ENCODE data around the gene VWA5B1. TPM values are rescaled to one million over a fixed set of nuclear protein-coding genes. Genes with fewer than 3 reads are reported as not detected.

VWA5B1 gene
- total and polyA plus RNA-seq, 10 of the 15 experiments (the other 5 are each of a cell fraction or from before 2014, with no cell fraction given): under 0.01 to 0.05 (median 0.01) TPM; not detected in 7

GRCh38 chr1:20366056-20366462 is 75.4 kb downstream of the VWA5B1 start (continued):
- TF ChIP-seq STAT3 (IDR thresholded peaks at IDR 0.05; ENCODE audit: low read depth, low read length) (no peak), TCF7 (IDR thresholded peaks at IDR 0.05; ENCODE audit: borderline replicate concordance) (no peak), NFYA (IDR thresholded peaks at IDR 0.05; ENCODE audit: borderline replicate concordance, low read depth, low read length) (no peak), HCFC1 (IDR thresholded peaks at IDR 0.05; ENCODE audit: low read length) (no peak)

- ChIA-PET CTCF (no interaction called here), POLR2A (no interaction called here), RAD21 (ENCODE audit: unreplicated experiment) (no interaction called here), SMC1A (ENCODE audit: uncharacterized antibody, unreplicated experiment) (no interaction called here)
- no TSS peak for BruUV-seq (replicated peaks)
- WGBS (ENCODE audit: insufficient coverage, insufficient replicate concordance, low lambda C conversion rate, missing lambda C conversion rate): 45% methylated on average over 67 of the region's 70 CpGs
- Histone ChIP-seq H3K9ac (ENCODE audit: control insufficient read depth, insufficient read depth, low read length) (no peak overlapping the region), H3K36me3 (ENCODE audit: control insufficient read depth in 2 of 2, insufficient read depth in 2 of 2, low read length in 1 of 2) (no peaks in the 10 kb centered on the region), H3K79me2 (ENCODE audit: control insufficient read depth, insufficient read depth, low read length) (no peaks in the 10 kb centered on the region), H3K27me3 (replicated peaks in 1 of 2; ENCODE audit: control insufficient read depth in 2 of 2, insufficient read depth in 2 of 2, low read length in 1 of 2) (peaks cover 4 to 7% of the 10 kb centered on the region in 2 experiments), H3K9me3 (replicated peaks; ENCODE audit: control insufficient read depth, insufficient read depth, low read length) (no peaks in the 10 kb centered on the region), H4K20me1 (ENCODE audit: control insufficient read depth, insufficient read depth) (no peaks in the 10 kb centered on the region), H3K4me2 (ENCODE audit: control insufficient read depth, insufficient read depth) (no peak overlapping the region), H3K4me3 (no peak overlapping the region), H3K4me1 (ENCODE audit: control insufficient read depth, insufficient read depth, low read length) (no peaks in the 10 kb centered on the region), H3K27ac (ENCODE audit: control insufficient read depth, insufficient read depth) (no peak overlapping the region), H2AFZ (ENCODE audit: control insufficient read depth, low read depth, low read length) (no peak overlapping the region)
- in situ Hi-C loops (cut with MboI) (no loop called here), intact Hi-C loops (cut with micrococcal nuclease; ENCODE audit: unreplicated experiment) (no loop called here)
- TF ChIP-seq, protein P1, sequence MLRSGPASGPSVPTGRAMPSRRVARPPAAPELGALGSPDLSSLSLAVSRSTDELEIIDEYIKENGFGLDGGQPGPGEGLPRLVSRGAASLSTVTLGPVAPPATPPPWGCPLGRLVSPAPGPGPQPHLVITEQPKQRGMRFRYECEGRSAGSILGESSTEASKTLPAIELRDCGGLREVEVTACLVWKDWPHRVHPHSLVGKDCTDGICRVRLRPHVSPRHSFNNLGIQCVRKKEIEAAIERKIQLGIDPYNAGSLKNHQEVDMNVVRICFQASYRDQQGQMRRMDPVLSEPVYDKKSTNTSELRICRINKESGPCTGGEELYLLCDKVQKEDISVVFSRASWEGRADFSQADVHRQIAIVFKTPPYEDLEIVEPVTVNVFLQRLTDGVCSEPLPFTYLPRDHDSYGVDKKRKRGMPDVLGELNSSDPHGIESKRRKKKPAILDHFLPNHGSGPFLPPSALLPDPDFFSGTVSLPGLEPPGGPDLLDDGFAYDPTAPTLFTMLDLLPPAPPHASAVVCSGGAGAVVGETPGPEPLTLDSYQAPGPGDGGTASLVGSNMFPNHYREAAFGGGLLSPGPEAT (IDR thresholded peaks at IDR 0.05; ENCODE audit: low read depth): no peak
- TF ChIP-seq HDGF (IDR thresholded peaks at IDR 0.05): no peak
- TF ChIP-seq SREBF2 (IDR thresholded peaks at IDR 0.05; ENCODE audit: low read length): no peak
- TF ChIP-seq ZBTB40 (IDR thresholded peaks at IDR 0.05; ENCODE audit: borderline replicate concordance): no peak
- TF ChIP-seq, protein P2, sequence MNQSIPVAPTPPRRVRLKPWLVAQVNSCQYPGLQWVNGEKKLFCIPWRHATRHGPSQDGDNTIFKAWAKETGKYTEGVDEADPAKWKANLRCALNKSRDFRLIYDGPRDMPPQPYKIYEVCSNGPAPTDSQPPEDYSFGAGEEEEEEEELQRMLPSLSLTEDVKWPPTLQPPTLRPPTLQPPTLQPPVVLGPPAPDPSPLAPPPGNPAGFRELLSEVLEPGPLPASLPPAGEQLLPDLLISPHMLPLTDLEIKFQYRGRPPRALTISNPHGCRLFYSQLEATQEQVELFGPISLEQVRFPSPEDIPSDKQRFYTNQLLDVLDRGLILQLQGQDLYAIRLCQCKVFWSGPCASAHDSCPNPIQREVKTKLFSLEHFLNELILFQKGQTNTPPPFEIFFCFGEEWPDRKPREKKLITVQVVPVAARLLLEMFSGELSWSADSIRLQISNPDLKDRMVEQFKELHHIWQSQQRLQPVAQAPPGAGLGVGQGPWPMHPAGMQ (IDR thresholded peaks at IDR 0.05; ENCODE audit: borderline replicate concordance): no peak
- no peak for TF ChIP-seq CEBPB (IDR thresholded peaks at IDR 0.05; ENCODE audit: borderline replicate concordance in 1 of 2, low read depth in 2 of 2, low read length in 2 of 2)
- no peak for TF ChIP-seq ZNF24 (IDR thresholded peaks at IDR 0.05)
- no peak for TF ChIP-seq SPI1 (IDR thresholded peaks at IDR 0.05; ENCODE audit: borderline replicate concordance, insufficient read depth, low read depth, low read length)
- no peak for TF ChIP-seq ZSCAN29 (IDR thresholded peaks at IDR 0.05)
- ATAC-seq (no peak), DNase-seq (ENCODE audit: low read depth, low spot score) (no peak), FAIRE-seq (no peak)
Measured at GRCh38 chr1:20366463-20367115, 75.9 kb downstream of the VWA5B1 start.
